GM19043 (cell line): Measurements from ENCODE around the gene ZNF385B.

Source experiments
- ATAC-seq: cut with Tn5 transposase; IDR thresholded peaks from one replicate; pipeline ENCODE4 v1.9.1; 2021; ENCODE audit warnings: low read depth; ENCODE audit not compliant: unreplicated experiment

The ZNF385B gene

GRCh38 chr2:179422037-179422643 lies 439.3 kb downstream of the ZNF385B start:
- ATAC-seq: peak; percentile 85

GRCh38 chr2:179417436-179417949 lies 443.9 kb downstream of the ZNF385B start:
- ATAC-seq: no peak

- no peak for ATAC-seq
Measured at GRCh38 chr2:179412112-179412511, 449.3 kb downstream of the ZNF385B start.

GRCh38 chr2:179410552-179411356 lies 450.7 kb downstream of the ZNF385B start:
- ATAC-seq: peak; percentile 73

- no peak for ATAC-seq
Measured at GRCh38 chr2:179403624-179404023, 457.8 kb downstream of the ZNF385B start.

- no peak for ATAC-seq
Measured at GRCh38 chr2:179393481-179393880, 467.9 kb downstream of the ZNF385B start.
